Choroid plexus epithelial cell (primary cell): ENCODE results near the gene FOXO6.

Experiments
- DNase-seq: peaks from one replicate; pipeline ENCODE4 v3.0.0-alpha.2; 2010; ENCODE audit warnings: low read depth
- H3K4me3 ChIP-seq: 2 replicates; pipeline ENCODE4 v1.5.1; 2011; ENCODE audit warnings: low read depth, mild to moderate bottlenecking, control low read depth, low read length, moderate library complexity
- CTCF ChIP-seq: conservative IDR thresholded peaks from 2 replicates; pipeline ENCODE4 v1.5.1; 2011; ENCODE audit warnings: low read depth, mild to moderate bottlenecking, control low read depth, inconsistent platforms, low read length, moderate library complexity

FOXO6 gene

GRCh38 chr1:41345434-41346075 is 15.7 kb upstream of the FOXO6 start:
- TF ChIP-seq CTCF, result no peak
- no peak for DNase-seq
- H3K4me3 ChIP-seq, result no peak overlapping the region

- DNase-seq, result no peak
- TF ChIP-seq CTCF, result no peak
- H3K4me3 ChIP-seq, result no peak overlapping the region
These were observed 14.0 kb upstream of the FOXO6 start for GRCh38 chr1:41347276-41347675.

GRCh38 chr1:41348394-41348793 is 12.8 kb upstream of the FOXO6 start:
- TF ChIP-seq CTCF, result no peak
- no peak for DNase-seq
- no peak overlapping the region for H3K4me3 ChIP-seq

GRCh38 chr1:41349361-41350054 is 11.7 kb upstream of the FOXO6 start:
- TF ChIP-seq CTCF, result no peak
- H3K4me3 ChIP-seq, result no peak overlapping the region
- DNase-seq, result no peak

GRCh38 chr1:41350055-41350378 is 11.2 kb upstream of the FOXO6 start:
- H3K4me3 ChIP-seq, result no peak overlapping the region
- TF ChIP-seq CTCF, result no peak
- DNase-seq, result no peak

GRCh38 chr1:41351262-41352151 is 9.7 kb upstream of the FOXO6 start:
- no peak for DNase-seq
- H3K4me3 ChIP-seq, result no peak overlapping the region
- no peak for TF ChIP-seq CTCF
